COLO668 (cell line): Measurements from ENCODE around the gene INPP5B.

Source experiments
- DNase-seq: peaks from one replicate; lab custom pipeline; 2025; ENCODE audit not compliant: unreplicated experiment; lab: John Stamatoyannopoulos, UW

Gene INPP5B

DNA sequence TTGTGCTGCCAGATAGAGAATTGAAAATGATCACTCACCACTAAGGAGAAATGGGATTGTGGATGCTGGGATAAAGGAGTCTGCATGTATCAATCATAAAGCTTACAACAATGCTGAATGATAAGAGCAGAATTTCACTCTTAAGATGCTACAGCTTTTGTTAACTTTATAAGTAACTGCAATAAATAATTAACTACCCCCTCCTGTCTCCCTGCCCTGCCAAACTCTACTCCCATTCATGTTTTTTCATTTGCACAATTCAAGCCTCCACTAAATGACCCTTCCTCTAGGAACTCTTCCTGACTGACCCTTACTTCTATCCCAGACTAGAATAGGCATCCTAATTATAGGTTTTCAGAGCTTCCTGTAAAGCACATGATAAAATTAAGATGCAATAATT is 102.3 kb downstream of the INPP5B start:
- no peak for DNase-seq

GRCh38 chr1:37841652-37842051 is 105.2 kb downstream of the INPP5B start:
- no peak for DNase-seq

DNA sequence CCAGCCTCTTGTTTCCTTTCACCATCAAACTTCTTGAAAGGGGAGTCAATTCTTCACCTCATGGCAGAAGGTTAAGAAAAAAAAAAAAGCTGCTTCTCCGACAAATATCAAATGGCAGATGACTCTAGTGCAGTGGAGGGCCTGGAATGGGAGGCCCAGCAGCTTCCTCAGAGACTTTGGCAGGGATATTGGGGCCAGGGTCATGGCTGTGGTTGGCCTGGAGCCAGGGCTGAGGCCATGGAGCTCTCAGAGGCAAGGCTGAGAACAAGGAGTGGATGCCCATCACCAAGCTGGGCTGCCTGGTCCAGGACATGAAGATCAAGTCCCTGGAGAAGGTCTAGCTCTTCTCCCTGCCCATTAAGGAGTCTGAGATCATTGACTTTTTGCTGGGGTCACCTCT is 106.1 kb downstream of the INPP5B start:
- no peak for DNase-seq

- no peak for DNase-seq
Observed at GRCh38 chr1:37839676-37840075, 107.2 kb downstream of the INPP5B start.

DNA sequence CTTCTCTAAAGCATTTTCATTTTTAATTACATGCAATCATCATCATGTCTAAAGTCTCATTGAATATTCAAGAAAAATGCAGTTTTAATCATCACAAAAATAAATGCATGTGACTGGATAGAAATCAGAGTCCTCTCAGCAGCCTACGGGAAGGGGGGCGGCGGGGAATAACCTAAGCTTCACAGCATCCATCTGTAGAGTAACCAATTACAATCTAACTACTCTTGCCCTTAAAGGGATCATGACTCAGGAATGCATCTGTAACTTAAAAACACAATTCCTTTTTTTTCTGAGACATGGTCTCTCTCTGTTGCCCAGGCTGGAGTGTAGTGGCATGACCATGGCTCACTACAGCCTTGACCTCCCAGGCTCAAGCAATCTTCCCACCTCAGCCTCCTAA is 110.1 kb downstream of the INPP5B start:
- no peak for DNase-seq

DNA sequence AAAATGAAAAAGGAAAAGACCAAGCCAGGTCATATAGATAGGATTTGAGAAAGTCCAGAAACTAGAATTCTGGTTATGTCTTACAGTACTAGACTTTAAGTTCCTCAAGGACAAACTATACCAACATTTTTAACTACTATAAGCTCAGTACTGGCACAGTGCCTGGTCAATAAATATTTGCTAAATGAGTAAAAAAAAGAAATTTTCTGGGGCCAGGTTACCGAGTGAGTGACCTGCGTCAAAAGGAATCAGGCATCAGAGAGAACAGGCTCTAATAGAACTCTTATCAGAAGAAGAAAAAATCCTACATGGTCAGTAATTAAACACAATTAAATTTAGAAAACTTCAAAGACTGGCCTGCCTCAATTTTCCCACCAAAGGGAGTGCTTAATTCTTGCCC is 115.0 kb downstream of the INPP5B start:
- no peak for DNase-seq

DNA sequence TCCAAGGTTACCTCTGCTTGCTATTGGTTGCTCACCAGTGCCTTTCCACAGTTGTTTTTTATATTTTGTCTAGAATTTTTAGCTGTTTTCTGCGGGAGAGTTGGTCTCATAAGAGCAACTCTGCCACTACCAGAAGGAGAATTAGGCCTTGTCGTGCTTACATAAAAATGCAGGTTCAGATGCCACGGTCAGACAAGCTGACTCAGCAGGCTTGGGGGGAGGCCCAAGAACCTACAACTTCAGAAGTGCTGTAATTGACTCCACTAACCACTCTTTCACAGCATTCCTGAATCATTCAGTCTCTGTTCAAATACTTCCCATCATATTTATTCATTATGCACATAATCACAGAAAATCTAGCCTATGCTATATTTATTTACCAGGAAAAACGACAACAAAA is 115.7 kb downstream of the INPP5B start:
- no peak for DNase-seq

GRCh38 chr1:37828410-37829074 is 118.3 kb downstream of the INPP5B start:
- DNase-seq: no peak

DNA sequence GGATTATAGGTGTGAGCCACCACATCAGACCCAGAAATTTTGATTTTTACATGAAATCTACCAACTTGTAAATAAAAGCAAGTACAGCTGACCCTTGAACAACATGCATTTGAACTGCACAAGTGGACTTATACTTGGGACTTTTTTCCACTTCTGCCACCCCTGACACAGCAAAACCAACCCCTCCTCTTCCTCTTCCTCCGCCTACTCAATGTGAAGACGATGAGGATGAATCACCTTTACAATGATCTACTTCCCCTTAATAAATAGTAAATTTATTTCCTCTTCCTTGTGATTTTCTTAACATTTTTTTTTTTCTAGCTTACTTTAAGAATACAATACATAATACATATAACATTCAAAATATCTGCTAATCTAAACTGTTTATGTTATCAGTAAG is 121.3 kb downstream of the INPP5B start:
- DNase-seq: no peak

DNA sequence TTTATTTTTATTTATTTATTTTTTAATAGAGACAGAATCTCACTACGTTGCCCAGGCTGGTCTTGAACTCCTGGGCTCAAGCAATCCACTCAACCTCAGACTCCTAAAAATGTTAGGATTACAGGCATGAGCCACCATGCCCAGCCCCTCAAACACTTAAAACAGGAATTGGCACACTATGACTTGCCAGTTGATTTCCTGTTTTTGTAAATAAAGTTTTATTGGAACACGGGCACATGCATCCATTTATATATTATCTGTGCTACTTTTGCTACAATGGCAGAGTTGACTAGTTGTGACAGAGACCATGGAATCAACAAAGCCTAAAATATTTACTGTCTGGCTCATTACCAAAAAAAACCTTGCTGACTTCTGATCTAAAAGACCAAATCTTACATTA is 122.9 kb downstream of the INPP5B start:
- no peak for DNase-seq

- DNase-seq: no peak
Observed at GRCh38 chr1:37822906-37823815, 123.7 kb downstream of the INPP5B start.

- no peak for DNase-seq
Observed at GRCh38 chr1:37821481-37821880, 125.4 kb downstream of the INPP5B start.

GRCh38 chr1:37817481-37817880 is 129.4 kb downstream of the INPP5B start:
- DNase-seq: no peak

- no peak for DNase-seq
Observed at GRCh38 chr1:37814252-37814651, 132.6 kb downstream of the INPP5B start.

DNA sequence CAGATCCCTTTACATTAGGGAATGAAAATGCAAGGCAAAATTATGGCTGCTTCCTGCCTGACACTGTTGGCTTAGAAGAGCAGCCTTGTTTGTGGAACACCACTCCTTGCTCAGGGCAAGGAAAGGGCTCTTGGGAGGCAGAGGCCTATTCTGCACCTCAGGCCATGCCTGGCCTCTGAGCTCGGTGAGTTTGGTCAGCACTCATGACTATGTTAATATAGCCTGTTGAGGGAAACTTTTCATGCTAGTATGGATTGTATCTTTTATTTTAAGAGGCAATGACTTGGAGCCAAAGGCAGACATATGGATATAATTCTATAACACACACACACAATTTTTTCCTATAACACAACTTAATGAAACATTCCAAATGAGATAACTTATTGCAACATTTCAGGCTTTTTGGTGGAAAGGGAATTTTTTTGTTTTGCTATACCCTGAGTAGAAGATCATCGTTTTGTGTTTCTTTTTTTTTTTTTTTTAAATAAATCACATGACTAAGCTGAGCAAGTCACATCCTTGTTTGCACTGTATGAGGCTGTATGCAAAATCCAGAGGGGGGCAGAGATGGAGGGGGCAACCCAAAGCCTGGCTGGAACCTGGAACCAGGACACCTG is 133.2 kb downstream of the INPP5B start:
- no peak for DNase-seq

GRCh38 chr1:37811027-37811655 is 135.7 kb downstream of the INPP5B start:
- peak; percentile 87 for DNase-seq
